Measurements from ENCODE around the gene PEX19.

Gene PEX19

GRCh38 chr1:160277330-160277729 lies 7.6 kb downstream of the PEX19 start:
- DNase-seq: no peak

- DNase-seq: no peak
Measured at GRCh38 chr1:160271025-160271424, 13.9 kb downstream of the PEX19 start.

DNA sequence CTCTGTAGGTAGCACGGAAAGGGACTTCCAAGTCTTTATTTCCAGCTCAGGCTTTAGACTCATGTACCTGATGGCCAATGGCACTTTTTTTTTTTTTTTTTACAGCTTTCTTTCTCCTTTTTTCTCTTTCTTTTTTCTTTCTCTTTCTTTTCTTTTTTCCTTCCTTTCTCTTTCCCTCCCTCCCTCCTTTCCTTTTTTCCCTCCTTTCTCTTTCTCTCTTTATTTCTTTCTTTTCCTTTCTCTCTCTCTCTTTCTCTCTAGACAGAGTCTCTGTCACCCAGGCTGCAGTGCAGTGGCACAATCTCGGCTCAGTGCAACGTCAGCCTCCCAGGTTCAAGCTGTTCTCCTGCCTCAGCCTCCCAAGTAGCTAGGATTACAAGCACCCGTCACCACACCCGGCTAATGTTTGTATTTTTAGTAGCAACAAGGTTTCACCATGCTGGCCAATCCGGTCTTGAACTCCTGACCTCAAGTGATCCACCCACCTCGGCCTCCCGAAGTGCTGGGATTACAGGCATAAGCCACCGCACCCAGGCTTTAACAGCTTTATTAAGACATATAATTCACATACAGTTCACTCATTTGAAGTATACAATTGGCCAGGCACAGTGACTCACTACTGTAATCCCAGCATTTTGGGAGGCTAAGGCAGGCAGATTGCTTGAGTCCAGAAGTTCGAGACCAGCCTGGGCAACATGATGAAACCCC lies 17.5 kb downstream of the PEX19 start:
- DNase-seq: no peak

DNA sequence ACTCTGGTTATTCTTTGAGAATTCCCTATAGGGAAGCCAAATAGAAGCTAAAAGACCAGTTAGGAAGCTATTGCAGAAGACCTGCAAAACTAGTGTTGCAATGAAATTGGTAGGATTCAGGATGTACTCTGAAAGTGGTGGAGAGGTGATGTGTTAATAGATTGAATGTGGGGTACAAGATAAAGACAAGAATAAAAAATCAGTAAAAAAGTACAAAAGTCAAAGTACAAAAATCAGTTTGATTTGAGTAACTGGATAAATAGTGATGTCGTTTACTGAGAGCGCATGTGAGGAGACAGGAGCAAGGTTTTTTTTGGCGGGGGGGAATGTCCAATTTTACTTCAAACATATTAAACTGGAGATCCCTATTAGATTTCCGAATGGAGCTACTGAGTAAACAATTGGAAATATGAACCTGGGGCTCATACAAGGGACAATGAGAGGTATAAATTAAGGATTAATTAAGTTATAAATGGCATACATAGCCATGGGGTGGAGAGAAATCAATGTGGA lies 20.1 kb downstream of the PEX19 start:
- no peak for DNase-seq

DNA sequence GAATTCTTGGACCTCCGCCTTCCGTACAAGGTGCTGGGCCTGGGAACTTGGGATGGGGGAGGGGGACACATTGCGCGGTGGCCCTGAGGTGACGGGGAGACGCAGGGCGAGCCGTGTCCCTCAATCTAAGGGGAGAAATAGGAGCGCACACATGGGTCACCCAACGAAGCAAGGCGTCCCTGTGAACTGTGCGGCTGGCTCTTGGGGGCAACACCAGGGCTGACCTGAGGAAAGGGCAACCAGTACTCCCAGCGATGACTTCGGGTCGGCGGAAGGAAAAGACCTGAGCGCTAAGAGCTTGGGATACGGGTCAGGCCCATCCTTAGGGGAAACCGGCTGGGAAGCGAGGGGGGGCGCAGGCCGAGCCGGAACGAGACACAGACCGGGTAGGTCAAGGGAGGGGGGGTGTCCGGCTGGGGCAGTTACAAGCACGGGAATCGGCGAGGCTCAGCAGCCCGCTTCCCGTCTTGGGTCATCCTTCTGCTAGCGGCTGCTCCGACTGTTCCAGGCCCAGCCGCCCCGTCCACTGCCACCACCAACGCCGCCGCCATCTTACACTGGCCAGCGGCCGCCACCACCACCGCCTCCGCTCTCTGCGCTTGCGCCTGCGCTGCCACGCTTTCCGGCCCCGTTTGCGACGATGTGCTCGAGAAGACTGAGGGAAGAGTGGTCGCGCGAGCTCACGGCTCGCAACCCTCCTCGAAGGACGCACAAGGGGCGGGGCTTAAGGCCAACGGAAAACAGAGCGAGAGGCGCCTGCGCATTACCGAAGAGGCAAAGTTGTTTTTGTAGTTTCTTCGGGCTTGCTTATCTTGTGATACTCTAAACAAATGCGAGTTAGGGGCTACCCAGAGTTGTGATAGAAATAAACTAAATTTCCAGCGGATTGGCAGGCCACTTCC lies 22.8 kb downstream of the PEX19 start, which contains the start of gene DCAF8:
TSS of gene DCAF8 (minus strand) at position 657 of the 902 bp plus-strand sequence. CDS start 18,541 bp downstream, outside the sequence.
- DNase-seq: peak; percentile 97

DNA sequence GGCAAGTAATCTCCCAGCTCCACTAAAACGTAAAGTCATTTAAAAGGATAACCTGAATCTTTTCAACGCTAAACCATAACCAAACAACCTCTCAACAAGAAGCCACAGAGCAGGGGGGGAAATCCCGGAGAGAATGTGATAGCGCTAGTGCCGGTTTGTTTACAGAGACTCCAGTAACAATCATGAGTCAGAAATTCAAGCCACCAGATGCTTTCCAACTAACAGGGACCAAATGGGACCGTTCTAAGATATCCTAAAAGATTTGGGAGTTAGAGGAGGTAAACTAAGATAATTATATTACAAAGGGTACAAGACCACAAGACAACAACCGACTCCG lies 23.4 kb downstream of the PEX19 start:
- DNase-seq: peak; percentile 84

DNA sequence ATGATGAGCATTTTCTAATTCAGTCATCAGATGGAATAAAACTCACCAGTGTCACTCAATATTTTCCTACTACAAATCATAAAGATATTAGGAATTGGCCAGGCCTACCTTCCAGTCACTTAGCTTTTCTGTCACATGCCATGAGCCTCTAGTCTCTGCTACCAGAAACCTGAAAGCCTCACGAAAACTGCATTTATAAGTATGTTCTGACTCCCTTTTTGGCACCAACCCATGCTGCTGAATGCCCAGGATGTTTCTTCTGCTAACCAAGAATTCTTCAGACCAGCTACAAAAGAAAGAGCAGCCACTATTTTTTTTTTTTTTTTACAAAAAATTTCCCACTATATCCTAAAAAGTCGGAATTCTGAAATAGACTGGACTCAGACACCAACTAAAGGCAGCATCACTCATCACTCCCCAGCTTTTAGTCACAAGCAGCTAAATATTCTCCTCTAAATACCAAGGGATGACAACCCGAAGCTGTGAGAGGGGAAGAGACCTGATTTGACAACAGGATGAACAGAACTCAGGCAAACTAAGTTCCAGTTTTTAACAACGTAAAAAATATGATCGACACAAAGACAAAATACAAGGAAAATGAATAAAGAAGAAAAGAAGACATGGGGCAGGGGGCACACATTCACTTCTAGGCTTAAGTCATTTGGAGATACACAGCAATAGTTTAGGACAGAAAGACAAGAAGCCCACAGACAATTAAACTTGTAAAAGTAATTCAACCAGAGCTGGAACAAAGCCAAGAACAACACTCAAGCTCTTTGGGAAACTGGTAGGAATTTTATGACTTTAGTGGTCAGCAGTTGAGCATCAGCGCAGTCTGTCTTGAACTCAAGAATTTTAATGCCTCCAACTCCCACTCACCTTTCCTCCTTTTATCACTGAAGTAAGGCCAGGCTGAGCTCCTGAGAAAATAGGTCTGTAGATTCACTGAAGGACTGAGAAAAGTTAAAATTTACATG lies 24.2 kb downstream of the PEX19 start:
- peak; percentile 87 for DNase-seq

DNA sequence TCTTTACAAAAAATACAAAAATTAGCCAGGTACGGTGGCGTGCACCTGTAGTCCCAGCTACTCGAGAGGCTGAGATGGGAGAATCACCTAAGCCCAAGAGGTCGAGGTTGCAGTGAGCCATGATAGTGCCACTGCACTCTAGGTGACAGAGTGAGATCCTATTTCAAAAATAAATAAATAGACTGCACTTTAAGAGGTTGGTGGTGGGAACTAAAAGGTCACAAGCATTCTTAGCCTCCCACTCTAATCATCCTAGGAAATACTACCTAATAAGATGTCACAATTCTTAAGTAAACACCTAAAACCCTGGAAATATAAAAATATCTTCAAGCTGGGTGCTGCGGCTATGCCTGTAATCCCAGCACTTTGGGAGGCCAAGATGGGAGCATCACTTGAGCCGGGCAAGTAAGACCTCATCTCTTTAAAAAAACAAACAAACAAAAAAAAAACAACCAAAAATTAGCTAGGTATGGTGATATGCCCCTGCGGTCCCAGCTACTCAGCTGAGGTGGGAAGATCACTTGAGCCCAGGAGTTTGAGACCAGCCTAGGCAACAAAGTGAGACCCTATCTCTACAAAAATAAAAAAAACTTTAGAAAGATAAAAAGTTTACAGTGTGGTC lies 26.6 kb downstream of the PEX19 start:
- no peak for DNase-seq

- DNase-seq: no peak
Measured at GRCh38 chr1:160257411-160258015, 27.4 kb downstream of the PEX19 start.

DNA sequence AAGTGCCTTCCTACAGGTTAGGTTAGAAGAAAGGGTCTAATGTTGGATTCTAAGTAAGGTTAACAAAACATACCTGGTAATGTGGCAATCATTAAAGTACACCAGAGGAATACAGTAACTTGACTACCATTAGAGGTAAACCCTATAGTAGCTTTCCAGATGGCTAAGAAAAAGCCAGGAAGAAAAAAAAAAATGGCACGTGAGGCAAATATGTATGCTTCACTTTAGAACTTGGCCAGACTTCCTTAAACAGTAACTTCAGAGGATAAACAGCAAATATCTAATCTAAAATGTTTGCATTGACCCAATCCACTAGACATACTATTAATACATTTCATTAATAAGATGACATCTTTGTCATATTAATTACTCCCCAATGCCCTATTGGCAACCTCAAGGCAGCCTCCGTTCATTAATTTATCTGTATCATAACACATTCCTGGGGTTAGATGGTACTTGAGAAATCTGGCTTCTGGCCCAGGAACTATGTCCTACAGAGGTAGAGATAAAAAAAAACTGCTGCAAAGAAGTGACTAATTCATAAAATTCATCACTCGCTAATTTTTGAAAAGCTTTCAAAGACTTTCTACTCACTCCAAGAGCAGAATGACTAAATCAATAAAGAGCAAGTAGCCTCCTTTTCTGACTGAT lies 28.4 kb downstream of the PEX19 start:
- peak; percentile 78 for DNase-seq

GRCh38 chr1:160255781-160256300 lies 29.1 kb downstream of the PEX19 start:
- DNase-seq: no peak

GRCh38 chr1:160251687-160252526 lies 33.0 kb downstream of the PEX19 start:
- peak; percentile 74 for DNase-seq

DNA sequence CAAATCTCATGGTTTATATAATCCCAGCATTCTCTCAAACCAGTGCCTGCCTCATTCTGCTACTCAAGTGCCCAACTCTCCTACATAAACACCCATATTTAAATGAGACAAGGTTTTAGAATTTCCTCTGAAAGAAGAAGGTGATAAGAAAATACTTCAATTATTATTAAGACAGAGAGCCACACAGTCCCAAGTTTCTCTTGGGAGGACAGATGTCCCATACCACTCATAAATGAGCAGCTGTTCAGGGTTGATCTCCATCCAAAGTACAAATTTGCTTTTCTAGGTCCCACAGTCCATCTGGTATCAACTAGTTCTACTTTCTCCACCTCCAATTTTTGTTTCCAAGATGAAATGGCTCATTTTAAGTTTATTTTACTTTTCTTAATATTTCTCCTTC lies 33.9 kb downstream of the PEX19 start:
- DNase-seq: no peak

DNA sequence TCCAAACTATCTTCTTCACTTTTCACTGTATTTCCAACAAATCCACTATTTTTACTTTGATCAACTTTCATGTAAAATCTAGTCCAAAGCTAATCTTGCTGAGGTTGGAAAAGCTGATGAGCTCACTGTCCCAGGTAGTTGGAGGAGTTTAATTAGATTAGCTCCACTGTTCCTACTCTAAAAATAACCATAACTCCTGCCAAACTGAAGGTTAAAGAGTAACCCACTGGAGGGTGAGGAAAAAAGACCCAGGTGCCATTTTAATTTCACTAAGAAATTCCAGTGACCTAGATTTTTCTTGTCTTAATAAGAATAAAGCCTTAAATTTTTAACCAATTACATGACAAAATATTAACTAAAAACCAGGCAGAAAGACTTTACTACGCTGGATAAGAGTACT lies 37.9 kb downstream of the PEX19 start:
- no peak for DNase-seq

DNA sequence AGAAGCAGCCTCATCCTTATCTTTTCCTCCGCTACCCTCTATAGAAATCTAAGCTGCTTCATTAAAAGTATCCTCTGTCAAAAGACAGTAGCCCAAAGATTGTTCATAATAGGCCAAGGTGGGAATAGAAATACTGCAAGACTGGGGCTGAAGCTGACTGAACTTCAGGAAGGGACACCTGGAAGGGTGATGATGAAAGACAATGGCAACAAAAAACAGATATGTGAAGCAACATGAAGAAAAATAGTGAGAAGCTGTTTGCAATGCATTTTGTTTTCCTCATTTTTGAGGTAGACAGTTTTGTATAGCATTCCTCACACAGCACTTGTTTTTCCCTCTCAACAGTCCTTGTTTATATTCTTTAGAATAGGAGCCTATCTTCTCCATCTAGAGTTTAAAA lies 39.5 kb downstream of the PEX19 start:
- DNase-seq: no peak

DNA sequence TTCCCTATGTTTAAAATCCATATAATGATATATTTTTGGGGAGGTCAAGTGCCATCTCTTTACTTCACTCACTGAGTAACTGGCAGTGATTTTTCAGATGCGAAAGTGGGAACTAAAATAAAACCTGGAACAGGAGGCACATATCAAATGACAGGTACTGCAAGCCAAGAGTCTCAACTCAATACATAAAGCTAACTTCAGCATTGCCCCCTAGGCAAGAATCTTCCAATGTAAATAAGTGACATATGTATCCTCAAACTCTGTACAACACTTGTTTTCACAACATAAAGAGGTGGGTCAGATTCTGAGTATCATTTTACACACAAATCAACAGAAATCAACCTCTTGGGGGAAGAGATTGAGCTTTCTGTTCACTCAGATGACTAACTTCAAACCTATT lies 40.7 kb downstream of the PEX19 start:
- DNase-seq: no peak

GRCh38 chr1:160243767-160244166 lies 41.2 kb downstream of the PEX19 start:
- no peak for DNase-seq

GRCh38 chr1:160239582-160240299 lies 45.2 kb downstream of the PEX19 start:
- no peak for DNase-seq

DNA sequence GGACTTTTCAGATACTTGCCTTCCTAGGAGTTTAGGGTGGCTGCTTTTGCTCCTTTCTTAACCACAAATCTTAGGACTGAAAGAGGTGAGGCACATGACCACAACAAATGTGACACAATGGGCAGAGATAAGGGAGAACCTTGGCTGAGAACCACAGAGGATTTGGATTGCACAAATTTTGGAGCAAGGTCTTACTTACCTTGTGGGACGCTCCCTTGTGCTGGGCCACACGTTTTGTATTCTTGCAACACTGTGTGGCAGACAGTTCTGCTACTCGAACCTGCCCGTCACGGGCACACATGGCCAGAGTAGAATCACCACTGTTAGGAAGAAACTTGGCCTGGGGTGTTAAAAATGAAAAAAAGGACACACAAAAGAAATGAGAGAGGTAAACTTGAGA lies 46.5 kb downstream of the PEX19 start:
- DNase-seq: no peak

Data from EL (cell line).